ENCODE measurements around the gene GYS1.

Gene GYS1

GRCh38 chr19:48988860-48989259, 4.2 kb downstream of the GYS1 start:
- DNase-seq (ENCODE audit: low read depth) = no peak

- DNase-seq (ENCODE audit: low read depth) = no peak
Observed at GRCh38 chr19:48988286-48988685, 4.8 kb downstream of the GYS1 start.

- DNase-seq (ENCODE audit: low read depth) = no peak
Observed at GRCh38 chr19:48987323-48987722, 5.8 kb downstream of the GYS1 start.

GRCh38 chr19:48986211-48986610, 6.9 kb downstream of the GYS1 start:
- DNase-seq (ENCODE audit: low read depth) = no peak

GRCh38 chr19:48985711-48986110, 7.4 kb downstream of the GYS1 start:
- DNase-seq (ENCODE audit: low read depth) = no peak

- no peak for DNase-seq (ENCODE audit: low read depth)
Observed at GRCh38 chr19:48982280-48982679, 10.8 kb downstream of the GYS1 start.

- no peak for DNase-seq (ENCODE audit: low read depth)
Observed at GRCh38 chr19:48977061-48977460, 16.0 kb downstream of the GYS1 start.

GRCh38 chr19:48975947-48976847, 16.9 kb downstream of the GYS1 start:
- DNase-seq (ENCODE audit: low read depth) = no peak

GRCh38 chr19:48970923-48971395, 22.1 kb downstream of the GYS1 start:
- peak; percentile 72 for DNase-seq (ENCODE audit: low read depth)

GRCh38 chr19:48970139-48970766, 22.9 kb downstream of the GYS1 start:
- DNase-seq (ENCODE audit: low read depth) = no peak

- peak; percentile 55 for DNase-seq (ENCODE audit: low read depth)
Observed at GRCh38 chr19:48969276-48970138, 23.6 kb downstream of the GYS1 start.

GRCh38 chr19:48968813-48969218, 24.3 kb downstream of the GYS1 start:
- no peak for DNase-seq (ENCODE audit: low read depth)

- DNase-seq (ENCODE audit: low read depth) = no peak
Observed at GRCh38 chr19:48968179-48968661, 24.9 kb downstream of the GYS1 start.

- peak; percentile 65 for DNase-seq (ENCODE audit: low read depth)
Observed at GRCh38 chr19:48967346-48968178, 25.5 kb downstream of the GYS1 start.

- DNase-seq (ENCODE audit: low read depth) = no peak
Observed at GRCh38 chr19:48966541-48967345, 26.4 kb downstream of the GYS1 start.

- peak; percentile 82 for DNase-seq (ENCODE audit: low read depth)
Observed at GRCh38 chr19:48965806-48966540, 27.1 kb downstream of the GYS1 start.

- peak; percentile 96 for DNase-seq (ENCODE audit: low read depth)
Observed at GRCh38 chr19:48965040-48965805, 27.9 kb downstream of the GYS1 start, which contains the start of gene FTL. Gene FTL, plus strand, starts transcription at chr19:48965309. Its CDS starts 199 bp downstream, at chr19:48965508.

- DNase-seq (ENCODE audit: low read depth) = peak; percentile 78
Observed at GRCh38 chr19:48964205-48965039, 28.7 kb downstream of the GYS1 start.
